GM21360 (cell line): Measurements from ENCODE around the gene RAB34.
"Not testable (repeated sequence)": the region's sequence is repeated elsewhere in the genome, so short reads cannot be mapped to it uniquely, and the experiment has no call there.

Experiments used
- ATAC-seq: cut with Tn5 transposase; IDR thresholded peaks from one replicate; pipeline ENCODE4 v1.9.1; 2021; ENCODE audit warnings: mild to moderate bottlenecking, moderate library complexity; ENCODE audit not compliant: unreplicated experiment

RAB34 gene

GRCh38 chr17:28728364-28729200, 10.9 kb upstream of the RAB34 start, which contains the start of gene NEK8:
TSS of gene NEK8 (plus strand) at chr17:28728788. CDS start at chr17:28728814, 26 bp downstream.
- peak; percentile 36 for ATAC-seq

DNA sequence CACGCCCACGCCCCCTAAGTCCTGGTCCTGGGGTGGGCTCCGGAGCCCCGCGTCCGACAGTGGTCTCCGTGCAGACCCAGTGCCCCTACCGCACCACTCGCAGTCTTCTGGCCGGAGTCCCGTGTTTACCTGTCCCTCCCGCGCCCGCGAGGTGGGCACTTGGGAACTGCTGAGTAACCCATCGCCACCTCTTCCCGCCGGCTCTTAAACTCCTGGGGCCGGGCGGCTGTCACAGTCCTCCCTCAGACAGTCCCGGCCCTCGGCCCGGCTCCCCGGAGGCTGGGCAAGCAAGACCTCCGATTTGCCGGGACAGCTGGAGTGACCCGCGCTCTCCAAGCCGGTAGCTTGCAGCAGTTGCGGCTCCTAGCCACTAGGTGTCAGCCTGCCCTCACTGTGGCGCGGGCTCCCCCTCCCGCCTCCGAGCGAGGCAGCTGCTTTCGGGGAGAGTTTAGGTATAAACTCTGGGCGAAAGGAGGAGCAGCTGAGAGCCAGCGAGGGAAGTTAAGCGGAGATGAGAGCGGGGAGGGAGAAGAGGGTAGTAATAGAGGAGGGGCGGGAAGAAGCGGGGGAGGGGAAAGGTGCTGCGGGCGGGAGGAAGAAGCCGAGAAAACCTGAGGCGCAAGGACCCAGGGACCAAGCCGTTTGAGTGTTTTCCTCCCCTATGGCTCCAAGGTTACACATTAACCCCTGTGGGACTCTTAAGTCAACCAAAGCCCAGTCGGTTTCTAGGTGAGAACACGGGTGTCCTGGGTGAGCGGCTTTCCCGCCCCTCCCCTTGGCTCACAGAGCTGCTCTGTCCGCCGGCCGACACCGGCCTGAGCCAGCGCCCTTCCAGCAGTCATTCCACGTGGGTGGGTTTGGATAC, 9.2 kb upstream of the RAB34 start:
- peak; percentile 43 for ATAC-seq

DNA sequence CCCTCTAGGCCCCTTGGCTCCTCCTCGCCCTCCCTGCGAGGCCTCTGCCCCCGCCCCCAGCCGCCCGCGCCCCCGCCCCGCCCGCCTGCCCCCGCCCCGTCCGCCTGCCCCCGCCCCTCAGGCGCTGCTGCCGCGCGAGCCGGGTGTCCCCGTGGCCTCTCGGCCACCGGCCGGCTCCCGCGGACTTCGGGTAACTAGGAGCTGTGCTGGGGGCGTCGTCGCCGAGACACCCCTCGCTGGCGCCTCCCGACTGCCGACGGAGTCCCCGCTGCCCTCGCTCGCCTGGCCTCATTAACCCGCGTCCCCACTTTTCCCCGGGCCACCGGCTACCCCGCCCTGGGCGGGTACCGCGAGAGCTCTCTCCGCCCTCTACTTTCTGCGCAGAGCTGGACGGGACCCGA, 8.6 kb upstream of the RAB34 start, which contains the start of gene TLCD1:
Gene TLCD1, minus strand, starts transcription at position 8 of the 401 bp plus-strand sequence. CDS start 136 bp downstream, outside the sequence.
- ATAC-seq: no peak

DNA sequence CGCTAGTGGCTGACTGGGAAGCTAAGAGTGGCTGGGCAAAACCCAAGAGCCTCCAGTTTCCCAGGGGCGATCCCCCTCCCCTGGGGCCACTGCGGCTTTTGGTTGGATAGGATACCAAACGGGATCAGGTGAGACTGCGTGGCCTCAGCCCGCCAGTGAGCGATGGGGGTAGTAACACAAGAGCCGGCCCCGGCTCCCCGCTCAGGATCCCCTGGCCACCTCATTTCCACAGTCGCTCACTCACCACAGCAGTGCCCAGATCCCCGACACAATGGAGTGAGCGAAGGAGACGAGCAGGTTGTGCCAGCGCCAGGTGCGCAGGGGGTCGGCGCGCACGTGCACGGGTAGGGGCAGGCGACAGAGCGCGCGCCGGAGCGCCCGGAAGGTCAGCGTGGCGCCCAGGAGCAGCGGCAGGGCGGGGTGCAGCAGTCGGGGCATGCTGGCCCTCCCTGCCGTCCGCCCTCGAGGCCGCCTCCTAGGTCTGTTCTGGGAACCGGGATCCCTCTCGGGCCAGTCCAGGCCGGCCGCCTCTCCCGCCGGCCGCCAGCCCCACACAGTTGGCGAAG, 8.1 kb upstream of the RAB34 start:
- no peak for ATAC-seq

DNA sequence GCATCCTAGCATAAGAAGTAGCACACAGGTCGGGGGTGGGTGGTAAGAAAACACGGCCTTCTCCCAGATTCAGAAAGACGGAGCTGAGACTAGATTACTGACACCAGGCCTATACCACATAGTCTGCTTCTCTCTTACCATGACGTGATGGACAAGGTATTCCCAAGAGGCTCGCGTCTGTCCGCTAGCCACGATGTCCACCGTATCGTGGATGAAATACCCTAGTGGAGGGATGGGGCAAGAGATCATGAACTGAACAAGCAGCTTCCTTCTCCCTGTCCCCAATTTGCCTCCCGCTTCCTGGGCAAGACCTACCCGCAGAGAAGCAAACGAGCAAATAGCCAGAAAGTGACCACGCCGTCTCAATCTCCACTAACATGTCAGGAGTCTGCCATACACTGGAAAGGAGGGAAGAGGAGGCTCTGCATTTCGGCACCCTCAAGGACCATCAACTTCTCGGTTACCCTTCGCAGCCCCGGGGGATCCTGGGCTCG, 7.5 kb upstream of the RAB34 start:
- ATAC-seq: no peak

DNA sequence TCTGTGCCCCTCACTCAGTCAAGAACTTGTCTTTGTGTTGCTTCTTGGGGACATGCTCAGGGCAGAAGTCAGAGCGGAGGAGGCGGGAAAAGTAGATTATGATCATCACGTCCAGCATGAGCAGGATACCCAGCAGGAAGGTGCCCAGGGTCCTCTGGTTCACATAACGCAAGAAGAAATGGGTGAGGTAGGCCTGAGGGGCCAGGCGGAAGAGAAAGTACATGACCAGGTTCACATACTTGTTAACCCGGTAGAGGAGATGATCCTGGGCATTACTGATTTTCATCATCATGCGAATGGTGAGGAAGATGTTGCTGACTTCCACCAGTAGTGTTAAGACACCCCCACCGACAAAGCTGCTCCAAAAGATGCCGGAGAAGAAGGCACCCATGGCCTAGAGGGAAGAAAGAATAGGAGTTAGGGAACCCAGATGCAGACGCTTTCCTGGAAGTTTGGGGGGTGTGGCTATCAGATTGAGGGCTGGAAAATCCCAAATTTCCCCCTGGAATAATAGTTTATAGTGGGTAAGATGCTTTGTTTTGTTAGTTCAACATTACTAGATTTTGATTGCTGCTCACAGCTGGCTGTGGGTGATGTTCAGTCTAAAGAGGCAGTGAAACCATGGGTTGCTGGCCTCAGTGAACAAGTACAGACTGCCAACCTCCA, 7.0 kb upstream of the RAB34 start:
- no peak for ATAC-seq

DNA sequence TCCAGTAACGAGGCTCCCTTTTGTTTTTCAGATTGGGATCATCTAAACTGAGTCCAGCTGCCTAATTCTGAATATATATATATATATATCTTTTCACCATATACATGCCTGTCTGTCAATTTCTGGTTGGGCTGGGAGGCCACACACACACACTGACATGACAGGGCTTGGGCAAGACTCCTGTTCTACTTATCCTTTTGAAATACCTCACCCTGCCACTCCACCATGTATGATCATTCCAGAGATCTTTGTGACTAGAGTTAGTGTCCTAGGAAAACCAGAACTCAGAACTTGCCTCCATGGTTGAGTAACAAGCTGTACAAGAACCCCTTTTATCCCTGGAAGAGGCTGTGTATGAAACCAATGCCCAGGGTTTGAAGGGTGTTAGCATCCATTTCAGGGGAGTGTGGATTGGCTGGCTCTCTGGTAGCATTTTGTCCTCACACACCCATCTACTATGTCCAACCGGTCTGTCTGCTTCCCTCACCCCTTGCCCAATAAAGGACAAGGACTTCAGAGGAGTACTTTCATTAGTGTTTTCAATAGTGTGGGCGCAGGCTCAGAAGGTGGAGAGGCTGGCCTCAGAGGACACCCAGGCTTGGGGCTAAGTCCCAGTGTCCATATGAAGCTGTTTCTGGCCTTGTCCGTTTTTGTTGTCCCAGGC, 6.3 kb upstream of the RAB34 start:
- not testable (repeated sequence) for ATAC-seq

GRCh38 chr17:28723159-28723835, 5.6 kb upstream of the RAB34 start:
- no peak for ATAC-seq

DNA sequence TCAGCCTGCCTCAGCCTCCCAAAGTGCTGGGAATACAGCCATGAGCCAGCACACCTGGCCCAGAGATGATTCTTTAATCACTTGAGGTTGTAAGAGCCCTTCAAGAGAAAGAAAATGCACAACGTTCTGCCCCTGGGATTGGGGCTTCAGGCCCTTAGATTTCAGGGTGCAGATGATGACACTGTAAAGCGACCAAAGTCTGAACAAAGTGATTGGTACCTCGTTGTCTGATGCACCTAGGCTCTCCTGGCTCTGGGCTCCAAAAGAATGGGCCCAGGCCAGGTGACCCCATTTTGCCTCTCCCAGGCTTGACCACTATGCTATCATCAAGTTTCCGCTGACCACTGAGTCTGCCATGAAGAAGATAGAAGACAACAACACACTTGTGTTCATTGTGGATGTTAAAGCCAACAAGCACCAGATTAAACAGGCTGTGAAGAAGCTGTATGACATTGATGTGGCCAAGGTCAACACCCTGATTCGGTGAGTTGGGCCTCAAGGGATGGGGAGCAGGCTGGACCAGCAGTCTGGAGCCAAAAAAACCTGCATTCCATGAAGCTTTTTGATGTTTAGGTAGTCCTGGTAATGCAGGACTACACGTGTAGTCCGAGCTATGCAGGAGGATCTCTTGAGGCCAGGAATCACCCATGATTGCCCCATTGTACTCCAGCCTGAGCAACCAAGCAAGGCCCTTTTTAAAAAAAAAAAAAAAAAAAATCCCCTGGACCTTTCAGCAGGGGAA, 4.9 kb upstream of the RAB34 start:
- no peak for ATAC-seq

GRCh38 chr17:28720997-28721329, 3.3 kb upstream of the RAB34 start:
- not testable (repeated sequence) for ATAC-seq

DNA sequence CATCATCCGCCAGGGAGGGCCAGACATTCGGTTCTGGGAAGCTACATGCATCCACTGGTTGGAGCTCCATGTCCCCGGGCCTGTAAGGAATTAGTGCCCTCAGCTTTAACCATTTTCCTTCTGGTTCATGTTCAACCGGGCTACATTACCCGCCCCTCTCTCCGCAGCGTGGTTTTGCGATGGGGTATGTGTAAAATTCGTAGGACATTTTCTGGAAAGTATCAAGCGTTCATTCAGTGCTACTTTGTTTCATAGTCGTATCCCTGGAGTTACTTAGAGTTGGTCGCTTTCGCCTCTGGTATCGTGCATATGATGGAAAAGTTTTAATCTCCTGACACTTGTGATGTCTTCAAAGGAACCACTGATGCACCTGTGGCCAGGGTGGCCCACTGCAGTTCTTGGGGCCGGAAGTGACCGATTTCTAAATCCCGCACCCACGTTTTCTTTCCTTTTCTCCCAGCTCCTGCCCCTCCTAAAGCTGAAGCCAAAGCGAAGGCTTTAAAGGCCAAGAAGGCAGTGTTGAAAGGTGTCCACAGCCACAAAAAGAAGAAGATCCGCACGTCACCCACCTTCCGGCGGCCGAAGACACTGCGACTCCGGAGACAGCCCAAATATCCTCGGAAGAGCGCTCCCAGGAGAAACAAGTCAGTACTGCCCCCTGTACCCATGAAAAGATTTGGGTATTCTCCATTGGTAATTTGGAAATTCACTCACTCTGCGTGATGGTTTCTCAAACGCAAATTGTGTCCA, 2.8 kb upstream of the RAB34 start:
- no peak for ATAC-seq

GRCh38 chr17:28719021-28719433, 1.4 kb upstream of the RAB34 start:
- no peak for ATAC-seq

- ATAC-seq: no peak
Observed at GRCh38 chr17:28718333-28719020, 809 bp upstream of the RAB34 start.

GRCh38 chr17:28716740-28717577, 709 bp downstream of the RAB34 start:
- no peak for ATAC-seq

DNA sequence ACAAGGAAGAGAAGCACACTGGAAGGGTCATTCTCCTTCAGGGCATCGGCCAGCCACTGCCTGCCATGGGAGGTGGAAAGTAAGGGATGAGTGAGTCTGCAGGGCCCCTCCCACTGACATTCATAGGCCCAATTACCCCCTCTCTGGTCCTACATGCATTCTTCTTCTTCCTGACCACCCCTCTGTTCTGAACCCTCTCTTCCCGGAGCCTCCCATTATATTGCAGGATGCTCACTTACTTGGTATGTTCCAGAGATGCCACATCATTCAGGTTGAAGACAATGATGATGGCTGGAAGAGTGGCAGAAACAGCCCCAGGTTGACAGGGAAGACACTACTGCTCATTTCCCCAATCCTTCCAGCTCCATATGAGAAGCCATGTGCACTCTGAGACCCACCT, 2.5 kb downstream of the RAB34 start:
- ATAC-seq: no peak

DNA sequence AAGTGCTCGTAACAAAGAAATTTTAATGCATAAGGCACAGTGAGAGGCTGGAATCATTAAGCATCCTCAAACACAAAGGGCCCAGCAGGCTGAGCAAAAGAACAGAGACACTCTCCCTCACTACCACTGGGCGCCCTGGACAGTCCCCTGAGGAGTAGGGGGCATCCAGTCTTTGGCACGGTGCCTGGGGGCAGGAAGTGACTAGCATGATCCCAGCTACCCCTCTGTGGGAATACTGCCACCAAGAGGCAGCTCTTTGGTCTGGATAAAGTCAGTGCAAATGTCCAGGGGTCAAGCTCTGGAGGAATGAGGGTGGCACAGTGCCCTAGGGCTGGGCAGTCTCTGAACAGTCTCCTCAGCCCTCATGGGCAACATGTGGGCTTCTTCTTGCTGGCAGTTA, 3.4 kb downstream of the RAB34 start:
- no peak for ATAC-seq
